ENCODE data around the gene CLEC18A.

- TF ChIP-seq SNAI2 (CRISPR knock-in tag; IDR thresholded peaks at IDR 0.05) (no peak), PATZ1 (CRISPR knock-in tag; IDR thresholded peaks at IDR 0.05; ENCODE audit: borderline replicate concordance) (no peak), ZFP3 (CRISPR knock-in tag; IDR thresholded peaks at IDR 0.05) (no peak), TCF4 (CRISPR knock-in tag; IDR thresholded peaks at IDR 0.05; ENCODE audit: borderline replicate concordance) (no peak), PPARA (CRISPR knock-in tag; IDR thresholded peaks at IDR 0.05; ENCODE audit: borderline replicate concordance) (no peak), ISL1 (CRISPR knock-in tag; IDR thresholded peaks at IDR 0.05) (no peak), ZNF70 (CRISPR knock-in tag; IDR thresholded peaks at IDR 0.05) (no peak)
Measured at GRCh38 chr16:69931631-69932030, 19.5 kb upstream of the CLEC18A start.
